HEK293 (cell line): Measurements from ENCODE around the gene EPHA2.

Experiments used
- CTCF ChIA-PET: fragments of 350-600 bp; formaldehyde crosslinking; extraction: SDS; loops from one replicate; lab custom pipeline; 2021; ENCODE audit warnings: antibody characterized with exemption; lab: Yijun Ruan, JAX
- POLR2A ChIA-PET: fragments of 300-600 bp; formaldehyde crosslinking; extraction: SDS; loops from one replicate; lab custom pipeline; 2020; ENCODE audit warnings: antibody characterized with exemption, inconsistent platforms; lab: Yijun Ruan, JAX
- H3K27ac ChIP-seq: fragments of 200-500 bp; sonication (Bioruptor generic); 2 replicates; pipeline ENCODE4 v1.5.1; 2014; ENCODE audit warnings: low read depth, low read length, control low read depth, inconsistent platforms; ENCODE audit errors: extremely low read depth
- H3K36me3 ChIP-seq, 2 experiments: fragments of 200-500 bp in 1 of 2; sonication (Bioruptor generic) in 1 of 2; 1 replicate in 1 of 2; 2 replicates in 1 of 2; pipeline ENCODE4 v1.5.1; 2014 to 2017; ENCODE audit warnings: inconsistent platforms in 2 of 2, low read length in 2 of 2; ENCODE audit not compliant: control insufficient read depth in 2 of 2, insufficient read depth in 1 of 2
- H3K4me1 ChIP-seq: fragments of 200-500 bp; sonication (Bioruptor generic); 2 replicates; pipeline ENCODE4 v1.5.1; 2014; ENCODE audit warnings: mild to moderate bottlenecking, low read length, inconsistent platforms; ENCODE audit not compliant: control insufficient read depth, insufficient read depth
- H3K4me3 ChIP-seq: 2 replicates; pipeline ENCODE4 v1.5.1; 2011; ENCODE audit warnings: low read depth, mild to moderate bottlenecking, control low read depth, low read length, moderate library complexity
- H3K9me3 ChIP-seq: fragments of 200-500 bp; sonication (Bioruptor generic); 2 replicates; pipeline ENCODE4 v1.5.1; 2014; ENCODE audit warnings: low read depth, low read length, inconsistent platforms; ENCODE audit not compliant: control insufficient read depth, insufficient read depth
- KLF8 ChIP-seq: fragments of 450-650 bp; formaldehyde crosslinking; IDR thresholded peaks from 2 replicates; pipeline ENCODE4 v1.5.1; 2016; ENCODE audit warnings: missing biosample characterization, missing genetic modification characterization
- PRDM10 ChIP-seq: fragments of 450-650 bp; formaldehyde crosslinking; IDR thresholded peaks from 2 replicates; pipeline ENCODE4 v1.5.1; 2016; ENCODE audit warnings: missing biosample characterization, missing genetic modification characterization
- SCRT2 ChIP-seq: fragments of 450-650 bp; formaldehyde crosslinking; IDR thresholded peaks from 2 replicates; pipeline ENCODE4 v1.5.1; 2016; ENCODE audit warnings: missing biosample characterization, missing genetic modification characterization
- ZFP41 ChIP-seq: fragments of 450-650 bp; formaldehyde crosslinking; IDR thresholded peaks from 2 replicates; pipeline ENCODE4 v1.5.1; 2016; ENCODE audit warnings: missing biosample characterization, missing genetic modification characterization, borderline replicate concordance
- ZIC2 ChIP-seq: fragments of 450-650 bp; formaldehyde crosslinking; IDR thresholded peaks from 2 replicates; pipeline ENCODE4 v1.5.1; 2016; ENCODE audit warnings: missing biosample characterization, missing genetic modification characterization
- ZNF19 ChIP-seq: fragments of 450-650 bp; formaldehyde crosslinking; IDR thresholded peaks from 2 replicates; pipeline ENCODE4; 2016; ENCODE audit warnings: missing biosample characterization, missing genetic modification characterization, low read depth
- ZNF211 ChIP-seq: fragments of 450-650 bp; formaldehyde crosslinking; IDR thresholded peaks from 2 replicates; pipeline ENCODE4 v1.5.1; 2016; ENCODE audit warnings: low read depth, missing biosample characterization, missing genetic modification characterization
- ZNF335 ChIP-seq: fragments of 450-650 bp; formaldehyde crosslinking; conservative IDR thresholded peaks from 2 replicates; pipeline ENCODE4 v1.5.1; 2016; ENCODE audit warnings: missing biosample characterization, missing genetic modification characterization
- ZNF350 ChIP-seq: fragments of 450-650 bp; formaldehyde crosslinking; IDR thresholded peaks from 2 replicates; pipeline ENCODE4 v1.5.0; 2017; ENCODE audit warnings: missing biosample characterization, mild to moderate bottlenecking, missing genetic modification characterization
- ZNF391 ChIP-seq: fragments of 450-650 bp; formaldehyde crosslinking; IDR thresholded peaks from 2 replicates; pipeline ENCODE4 v1.5.1; 2016; ENCODE audit warnings: low read depth, missing biosample characterization, missing genetic modification characterization, borderline replicate concordance
- ZNF501 ChIP-seq: fragments of 450-650 bp; formaldehyde crosslinking; IDR thresholded peaks from 2 replicates; pipeline ENCODE4 v1.5.1; 2016; ENCODE audit warnings: missing biosample characterization, missing genetic modification characterization
- ZNF544 ChIP-seq: fragments of 450-650 bp; formaldehyde crosslinking; IDR thresholded peaks from 2 replicates; pipeline ENCODE4 v1.5.0; 2017; ENCODE audit warnings: missing biosample characterization, missing genetic modification characterization
- ZNF555 ChIP-seq: fragments of 450-650 bp; formaldehyde crosslinking; conservative IDR thresholded peaks from 2 replicates; pipeline ENCODE4 v1.5.1; 2017; ENCODE audit warnings: missing biosample characterization, mild to moderate bottlenecking, missing genetic modification characterization, inconsistent platforms
- ZNF585B ChIP-seq: fragments of 450-650 bp; formaldehyde crosslinking; IDR thresholded peaks from 2 replicates; pipeline ENCODE4 v1.5.1; 2016; ENCODE audit warnings: missing biosample characterization, missing genetic modification characterization
- ZNF654 ChIP-seq: fragments of 450-650 bp; formaldehyde crosslinking; IDR thresholded peaks from 2 replicates; pipeline ENCODE4 v1.5.1; 2016; ENCODE audit warnings: low read depth, missing biosample characterization, missing genetic modification characterization
- ZNF747 ChIP-seq: fragments of 450-650 bp; formaldehyde crosslinking; IDR thresholded peaks from 2 replicates; pipeline ENCODE4 v1.5.1; 2016; ENCODE audit warnings: missing biosample characterization, missing genetic modification characterization
- ZNF76 ChIP-seq: fragments of 450-650 bp; formaldehyde crosslinking; IDR thresholded peaks from 2 replicates; pipeline ENCODE4; 2016; ENCODE audit warnings: low read depth, missing biosample characterization, missing genetic modification characterization, borderline replicate concordance
- ZNF791 ChIP-seq: fragments of 450-650 bp; formaldehyde crosslinking; IDR thresholded peaks from 2 replicates; pipeline ENCODE4 v1.5.1; 2016; ENCODE audit warnings: missing biosample characterization, missing genetic modification characterization
- ZNF792 ChIP-seq: fragments of 450-650 bp; formaldehyde crosslinking; IDR thresholded peaks from 2 replicates; pipeline ENCODE4 v1.5.1; 2016; ENCODE audit warnings: missing biosample characterization, missing genetic modification characterization
- ZSCAN16 ChIP-seq: fragments of 450-650 bp; formaldehyde crosslinking; IDR thresholded peaks from 2 replicates; pipeline ENCODE4 v1.5.1; 2016; ENCODE audit warnings: missing biosample characterization, missing genetic modification characterization
- TF ChIP-seq, protein P1 (sequence below): fragments of 450-650 bp; formaldehyde crosslinking; IDR thresholded peaks from 2 replicates; pipeline ENCODE4 v1.5.1; 2016; ENCODE audit warnings: missing biosample characterization, missing genetic modification characterization
- TF ChIP-seq, protein P2 (sequence below): fragments of 450-650 bp; formaldehyde crosslinking; IDR thresholded peaks from 2 replicates; pipeline ENCODE4 v1.5.1; 2016; ENCODE audit warnings: missing biosample characterization, missing genetic modification characterization
- TF ChIP-seq, protein P3 (sequence below): fragments of 450-650 bp; formaldehyde crosslinking; IDR thresholded peaks from 2 replicates; pipeline ENCODE4 v1.5.1; 2016; ENCODE audit warnings: missing biosample characterization, missing genetic modification characterization
- TF ChIP-seq, protein P4 (sequence below): fragments of 450-650 bp; IDR thresholded peaks from 2 replicates; pipeline ENCODE4 v1.5.1; 2018; ENCODE audit warnings: missing biosample characterization, mild to moderate bottlenecking, missing genetic modification characterization

Gene EPHA2

GRCh38 chr1:16122350-16122881 lies 33.5 kb downstream of the EPHA2 start:
- Histone ChIP-seq H3K36me3 (peaks cover 0 to 31% of the 10 kb centered on the region in 2 experiments; a peak in 1 of 3 replicates), H3K4me1 (peaks cover 6% of the 10 kb centered on the region), H3K27ac (peak overlapping the region; percentile 29; the same call in 1 of the 2 replicates), H3K9me3 (no peaks in the 10 kb centered on the region), H3K4me3 (no peak overlapping the region)
- ChIA-PET CTCF (interaction anchor here (0.6 to 6.7 kb wide), 2 partner anchors 30 to 40 kb away, joined by 3 to 34 read pairs; no protein-coding TSS in a partner anchor), POLR2A (interaction anchor here (1.0 to 1.1 kb wide), 2 partner anchors 34 to 59 kb away, joined by 3 read pairs; partner anchors contain the start of gene EPHA2)
- TF ChIP-seq PRDM10 (tag by site-specific recombination) (no peak), ZNF76 (tag by site-specific recombination) (no peak), KLF8 (tag by site-specific recombination) (no peak), ZNF391 (tag by site-specific recombination) (no peak), ZNF791 (tag by site-specific recombination) (no peak), ZSCAN16 (tag by site-specific recombination) (no peak), ZNF555 (tag by site-specific recombination) (no peak), ZIC2 (tag by site-specific recombination) (peak; percentile 22; the same call in 1 of the 2 replicates), ZNF792 (no peak), ZNF19 (tag by site-specific recombination) (no peak), ZNF211 (tag by site-specific recombination) (no peak), SCRT2 (no peak), ZNF747 (tag by site-specific recombination) (no peak)
- TF ChIP-seq, protein P1, sequence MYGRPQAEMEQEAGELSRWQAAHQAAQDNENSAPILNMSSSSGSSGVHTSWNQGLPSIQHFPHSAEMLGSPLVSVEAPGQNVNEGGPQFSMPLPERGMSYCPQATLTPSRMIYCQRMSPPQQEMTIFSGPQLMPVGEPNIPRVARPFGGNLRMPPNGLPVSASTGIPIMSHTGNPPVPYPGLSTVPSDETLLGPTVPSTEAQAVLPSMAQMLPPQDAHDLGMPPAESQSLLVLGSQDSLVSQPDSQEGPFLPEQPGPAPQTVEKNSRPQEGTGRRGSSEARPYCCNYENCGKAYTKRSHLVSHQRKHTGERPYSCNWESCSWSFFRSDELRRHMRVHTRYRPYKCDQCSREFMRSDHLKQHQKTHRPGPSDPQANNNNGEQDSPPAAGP (tag by site-specific recombination) = no peak
- TF ChIP-seq, protein P2, sequence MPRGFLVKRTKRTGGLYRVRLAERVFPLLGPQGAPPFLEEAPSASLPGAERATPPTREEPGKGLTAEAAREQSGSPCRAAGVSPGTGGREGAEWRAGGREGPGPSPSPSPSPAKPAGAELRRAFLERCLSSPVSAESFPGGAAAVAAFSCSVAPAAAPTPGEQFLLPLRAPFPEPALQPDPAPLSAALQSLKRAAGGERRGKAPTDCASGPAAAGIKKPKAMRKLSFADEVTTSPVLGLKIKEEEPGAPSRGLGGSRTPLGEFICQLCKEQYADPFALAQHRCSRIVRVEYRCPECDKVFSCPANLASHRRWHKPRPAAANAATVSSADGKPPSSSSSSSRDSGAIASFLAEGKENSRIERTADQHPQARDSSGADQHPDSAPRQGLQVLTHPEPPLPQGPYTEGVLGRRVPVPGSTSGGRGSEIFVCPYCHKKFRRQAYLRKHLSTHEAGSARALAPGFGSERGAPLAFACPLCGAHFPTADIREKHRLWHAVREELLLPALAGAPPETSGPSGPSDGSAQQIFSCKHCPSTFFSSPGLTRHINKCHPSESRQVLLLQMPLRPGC (tag by site-specific recombination) = no peak
- TF ChIP-seq, protein P3, sequence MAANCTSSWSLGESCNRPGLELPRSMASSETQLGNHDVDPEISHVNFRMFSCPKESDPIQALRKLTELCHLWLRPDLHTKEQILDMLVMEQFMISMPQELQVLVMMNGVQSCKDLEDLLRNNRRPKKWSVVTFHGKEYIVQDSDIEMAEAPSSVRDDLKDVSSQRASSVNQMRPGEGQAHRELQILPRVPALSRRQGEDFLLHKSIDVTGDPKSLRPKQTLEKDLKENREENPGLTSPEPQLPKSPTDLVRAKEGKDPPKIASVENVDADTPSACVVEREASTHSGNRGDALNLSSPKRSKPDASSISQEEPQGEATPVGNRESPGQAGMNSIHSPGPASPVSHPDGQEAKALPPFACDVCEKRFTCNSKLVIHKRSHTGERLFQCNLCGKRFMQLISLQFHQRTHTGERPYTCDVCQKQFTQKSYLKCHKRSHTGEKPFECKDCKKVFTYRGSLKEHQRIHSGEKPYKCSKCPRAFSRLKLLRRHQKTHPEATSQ = 0 out of 2 replicates have a peak, but pooled peaks have one; percentile 1

DNA sequence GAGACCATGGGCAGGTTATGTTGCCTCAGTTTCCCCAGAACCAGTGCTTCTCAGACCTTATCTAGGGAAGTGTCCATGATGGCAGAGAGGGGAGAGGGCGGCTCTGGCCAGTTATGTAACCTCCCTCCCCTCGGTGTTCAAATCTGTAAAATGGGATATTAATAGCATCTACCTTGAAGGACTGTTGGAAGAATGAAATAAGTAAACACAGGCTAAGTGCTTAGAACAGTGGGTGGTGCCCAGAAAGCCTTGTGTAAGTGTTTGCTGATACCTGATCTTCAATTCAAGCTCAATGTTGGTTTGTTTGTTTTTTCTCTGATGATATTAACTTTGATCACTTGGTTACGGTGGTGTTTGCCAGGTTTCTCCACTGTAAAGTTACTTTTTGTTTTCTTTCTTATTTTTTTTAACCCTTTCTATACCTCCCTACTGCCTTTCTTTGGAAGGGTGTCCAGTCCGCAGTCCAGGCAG lies 34.9 kb downstream of the EPHA2 start:
- ChIA-PET POLR2A (interaction anchor here (0.6 to 1.1 kb wide), 2 partner anchors 9 to 272 kb away, joined by 3 to 6 read pairs; no protein-coding TSS in a partner anchor), CTCF (interaction anchor here (6.7 kb wide), 1 partner anchor 39 kb away, joined by 34 read pairs; no protein-coding TSS in a partner anchor)
- Histone ChIP-seq H3K9me3 (no peaks in the 10 kb centered on the region), H3K4me1 (peaks cover 6% of the 10 kb centered on the region), H3K27ac (no peak overlapping the region), H3K36me3 (peaks cover 0 to 16% of the 10 kb centered on the region in 2 experiments; a peak in 1 of 3 replicates), H3K4me3 (no peak overlapping the region)
- TF ChIP-seq ZNF350 (tag by site-specific recombination) (no peak), ZFP41 (tag by site-specific recombination) (no peak), ZNF335 (no peak; the same call in 1 of the 2 replicates), ZNF654 (tag by site-specific recombination) (no peak), ZNF544 (no peak), ZNF585B (tag by site-specific recombination) (no peak), ZNF501 (tag by site-specific recombination) (no peak)
- TF ChIP-seq, protein P4, sequence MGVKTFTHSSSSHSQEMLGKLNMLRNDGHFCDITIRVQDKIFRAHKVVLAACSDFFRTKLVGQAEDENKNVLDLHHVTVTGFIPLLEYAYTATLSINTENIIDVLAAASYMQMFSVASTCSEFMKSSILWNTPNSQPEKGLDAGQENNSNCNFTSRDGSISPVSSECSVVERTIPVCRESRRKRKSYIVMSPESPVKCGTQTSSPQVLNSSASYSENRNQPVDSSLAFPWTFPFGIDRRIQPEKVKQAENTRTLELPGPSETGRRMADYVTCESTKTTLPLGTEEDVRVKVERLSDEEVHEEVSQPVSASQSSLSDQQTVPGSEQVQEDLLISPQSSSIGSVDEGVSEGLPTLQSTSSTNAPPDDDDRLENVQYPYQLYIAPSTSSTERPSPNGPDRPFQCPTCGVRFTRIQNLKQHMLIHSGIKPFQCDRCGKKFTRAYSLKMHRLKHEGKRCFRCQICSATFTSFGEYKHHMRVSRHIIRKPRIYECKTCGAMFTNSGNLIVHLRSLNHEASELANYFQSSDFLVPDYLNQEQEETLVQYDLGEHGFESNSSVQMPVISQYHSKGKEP (tag by site-specific recombination) = peak; percentile 85
